GM20000 (cell line): ENCODE data around the gene ZBED1.
A peak's percentile ranks its signal among the peaks of the same experiment; 100 is the strongest.

Experiments used
- DNase-seq: peaks from one replicate; pipeline ENCODE4 v3.0.0; 2012; ENCODE audit warnings: low spot score
- CTCF ChIP-seq: IDR thresholded peaks from 2 replicates; pipeline ENCODE4 v1.5.1; 2012; ENCODE audit warnings: mild to moderate bottlenecking, control low read depth; ENCODE audit errors: extremely low read depth, missing control alignments

ZBED1 gene

GRCh38 chrX:2500091-2500802 is 529 bp downstream of the ZBED1 start:
- peak; percentile 72 for DNase-seq
- peak; percentile 9 for TF ChIP-seq CTCF

DNA sequence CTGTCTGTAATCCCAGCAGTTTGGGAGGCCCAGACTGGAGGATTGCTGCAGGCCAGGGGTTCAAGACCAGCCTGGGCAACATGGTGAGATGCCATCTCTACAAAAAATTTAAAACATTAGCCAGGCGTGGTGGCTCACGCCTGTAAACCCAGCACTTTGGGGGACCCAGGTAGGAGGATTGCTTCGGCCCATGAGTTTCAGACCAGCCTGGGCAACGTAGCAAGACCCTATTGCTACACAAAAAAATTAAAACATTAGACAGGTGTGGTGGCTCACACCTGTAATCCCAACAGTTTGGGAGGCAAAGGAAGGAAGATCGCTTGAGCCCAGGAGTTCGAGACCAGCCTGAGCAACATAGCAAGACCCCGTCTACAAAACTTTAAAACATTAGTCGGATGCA is 1.3 kb downstream of the ZBED1 start:
- no peak for TF ChIP-seq CTCF
- DNase-seq = no peak

GRCh38 chrX:2498781-2499302 is 1.9 kb downstream of the ZBED1 start:
- peak; percentile 24 for DNase-seq
- no peak for TF ChIP-seq CTCF

DNA sequence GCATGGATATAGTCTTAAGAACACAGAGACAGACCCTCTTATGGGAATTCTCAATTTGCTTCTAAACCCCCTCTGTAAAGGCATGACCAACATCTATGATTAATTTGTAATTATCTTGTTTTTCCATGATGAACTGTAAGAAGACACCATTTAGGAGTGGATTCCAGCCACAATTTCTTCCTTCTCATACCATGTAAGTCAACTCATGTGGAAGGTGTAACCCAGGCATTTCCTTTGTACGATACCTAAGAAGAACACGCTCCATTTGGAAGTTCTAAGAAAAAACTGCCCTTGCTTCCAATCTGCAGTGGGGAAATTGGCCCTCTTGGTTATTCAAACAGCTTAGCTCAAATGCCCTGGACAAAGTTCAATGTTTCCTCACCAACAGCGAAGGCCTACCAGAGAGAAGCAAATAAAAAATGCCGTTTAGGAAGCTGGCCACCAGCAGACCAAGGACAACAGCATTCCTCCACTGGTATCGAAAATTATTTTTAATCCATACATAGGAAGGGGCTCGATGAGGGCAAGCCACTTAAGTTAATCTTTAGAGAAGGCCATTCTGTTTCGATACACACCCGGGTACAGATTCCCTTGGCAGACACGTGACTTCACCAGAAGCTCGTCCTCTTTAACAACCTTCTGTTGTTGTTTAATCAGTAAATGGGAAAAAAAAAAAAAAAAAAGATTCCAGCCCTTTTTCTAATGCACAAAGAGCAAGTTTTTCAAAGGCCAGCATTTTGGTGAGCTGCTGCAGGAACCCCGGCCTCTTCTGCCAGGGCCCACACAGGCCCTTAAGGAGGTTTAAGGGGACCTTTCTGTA is 2.6 kb downstream of the ZBED1 start:
- TF ChIP-seq CTCF = no peak
- peak; percentile 11 for DNase-seq

- no peak for TF ChIP-seq CTCF
- no peak for DNase-seq
These were observed 5.2 kb downstream of the ZBED1 start for GRCh38 chrX:2495595-2495994.

DNA sequence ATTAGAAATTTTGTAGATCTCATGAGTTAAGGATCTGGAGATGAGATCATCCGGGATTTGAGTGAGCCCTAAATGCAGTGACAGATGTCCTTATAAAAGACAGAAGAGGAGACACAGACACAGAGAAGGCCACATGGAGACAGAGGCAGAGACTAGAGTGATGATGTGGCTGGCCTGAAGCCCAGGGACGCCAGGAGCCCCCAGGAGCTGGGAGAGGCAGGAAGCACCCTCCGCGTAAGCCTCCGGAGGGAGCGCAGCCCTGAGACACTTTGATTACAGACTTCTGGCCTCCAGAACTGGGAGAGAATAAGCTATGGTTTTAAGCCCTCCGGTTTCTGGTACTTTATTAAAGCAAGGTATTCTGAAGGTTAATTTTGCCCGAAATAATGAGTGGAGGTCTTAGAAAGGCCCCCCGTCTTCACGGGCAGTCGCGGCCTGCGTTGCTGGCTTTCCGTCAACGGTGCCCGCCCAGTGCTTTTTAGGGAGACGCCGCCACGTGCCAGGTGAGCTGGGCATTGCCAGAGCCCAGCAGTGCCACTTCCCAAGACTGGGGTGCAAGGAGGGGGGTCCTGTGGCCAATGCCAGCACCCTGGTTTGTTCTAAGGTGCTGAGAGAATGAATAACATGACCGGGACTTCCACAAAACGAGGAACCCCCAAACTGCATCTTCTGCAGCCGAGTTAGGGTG is 8.1 kb downstream of the ZBED1 start:
- TF ChIP-seq CTCF = no peak
- DNase-seq = no peak

GRCh38 chrX:2490634-2491033 is 10.1 kb downstream of the ZBED1 start:
- TF ChIP-seq CTCF = no peak
- DNase-seq = peak; percentile 7
